ENCODE measurements around the gene RAPSN.

Gene RAPSN

DNA sequence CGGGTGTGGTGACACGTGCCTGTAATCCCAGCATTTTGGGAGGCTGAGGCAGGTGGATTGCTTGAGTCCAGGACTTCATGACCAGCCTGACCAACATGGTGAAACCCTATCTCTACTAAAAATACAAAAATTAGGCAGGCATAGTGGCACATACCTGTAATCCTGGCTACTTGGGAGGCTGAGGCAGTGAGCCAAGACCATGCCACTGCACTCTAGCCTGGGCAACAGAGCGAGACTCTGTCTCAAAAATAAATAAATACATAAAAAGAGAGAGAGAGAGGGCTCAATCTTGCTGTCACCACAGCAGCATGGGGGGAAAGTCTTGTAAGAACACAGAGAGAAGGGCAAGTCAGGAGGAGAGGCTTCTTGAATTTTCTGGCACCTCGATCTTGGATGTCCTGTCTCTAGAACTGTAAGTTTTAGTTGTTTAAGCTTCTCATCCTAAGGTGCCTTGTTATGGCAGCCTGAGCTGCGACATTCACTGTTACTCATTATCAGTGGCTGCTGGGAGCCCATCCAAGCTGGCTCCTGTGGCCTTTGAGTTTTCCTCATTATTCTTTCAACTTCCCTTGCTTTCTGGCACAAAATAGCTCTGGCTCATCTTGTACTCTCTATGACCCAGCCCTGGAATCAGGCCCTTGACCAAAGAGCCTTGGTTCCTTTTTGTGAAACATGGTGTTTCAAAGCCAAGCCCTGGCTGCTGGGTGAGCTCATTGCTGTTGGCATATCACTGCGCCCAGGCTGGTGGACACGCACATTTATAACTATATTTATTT is 14.7 kb downstream of the RAPSN start:
- no peak for DNase-seq (ENCODE audit: low spot score)

DNA sequence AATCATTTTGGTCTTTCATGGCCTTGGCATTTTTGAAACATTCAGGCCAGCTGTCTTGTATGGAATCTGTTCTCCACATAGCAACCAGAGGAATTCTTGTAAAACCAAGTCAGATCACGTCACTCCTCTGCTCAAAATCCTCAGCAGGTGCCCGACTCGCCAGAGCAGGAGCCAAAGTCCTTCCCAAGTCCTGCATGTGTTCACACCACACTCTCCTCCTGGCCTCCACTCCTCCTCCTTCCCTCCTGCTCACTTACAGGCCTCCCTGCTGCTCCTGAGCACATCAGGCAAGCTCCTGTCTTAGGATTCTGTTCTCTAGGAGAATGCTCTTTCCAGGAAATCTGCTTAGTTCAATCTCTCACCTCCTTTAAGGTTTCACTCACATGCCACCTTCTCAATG is 15.8 kb downstream of the RAPSN start:
- DNase-seq (ENCODE audit: low spot score), result no peak

DNA sequence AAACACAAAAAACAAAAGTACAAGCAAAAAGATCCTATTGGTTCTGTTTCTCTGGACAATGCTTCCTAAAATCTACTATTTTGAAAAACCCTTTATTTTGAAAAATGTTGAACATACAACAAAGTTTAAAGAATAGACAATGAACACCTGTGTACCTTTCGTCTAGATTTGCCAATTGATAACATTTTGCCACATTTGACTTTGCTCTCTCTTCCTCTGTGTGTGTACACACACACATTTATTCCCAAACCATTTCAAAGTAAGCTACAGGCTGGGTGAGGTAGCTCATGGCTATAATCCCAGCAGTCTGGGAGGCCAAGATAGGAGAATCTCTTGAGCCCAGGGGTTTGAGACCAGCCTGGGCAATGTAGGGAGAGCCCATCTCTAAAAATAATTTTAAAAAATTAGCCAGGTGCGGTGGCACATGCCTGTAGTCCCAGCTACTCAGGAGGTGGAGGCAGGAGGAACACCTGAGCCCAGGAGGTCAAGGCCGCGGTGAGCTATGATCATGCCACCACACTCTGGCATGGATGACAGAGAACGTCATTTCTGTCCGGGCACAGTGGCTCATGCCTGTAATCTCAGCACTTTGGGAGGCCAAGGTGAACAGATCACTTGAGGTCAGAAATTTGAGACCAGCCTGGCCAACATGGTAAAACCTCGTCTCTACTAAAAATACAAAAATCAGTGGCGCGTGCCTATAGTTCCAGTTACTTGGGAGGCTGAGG is 17.4 kb downstream of the RAPSN start:
- no peak for DNase-seq (ENCODE audit: low spot score)

DNA sequence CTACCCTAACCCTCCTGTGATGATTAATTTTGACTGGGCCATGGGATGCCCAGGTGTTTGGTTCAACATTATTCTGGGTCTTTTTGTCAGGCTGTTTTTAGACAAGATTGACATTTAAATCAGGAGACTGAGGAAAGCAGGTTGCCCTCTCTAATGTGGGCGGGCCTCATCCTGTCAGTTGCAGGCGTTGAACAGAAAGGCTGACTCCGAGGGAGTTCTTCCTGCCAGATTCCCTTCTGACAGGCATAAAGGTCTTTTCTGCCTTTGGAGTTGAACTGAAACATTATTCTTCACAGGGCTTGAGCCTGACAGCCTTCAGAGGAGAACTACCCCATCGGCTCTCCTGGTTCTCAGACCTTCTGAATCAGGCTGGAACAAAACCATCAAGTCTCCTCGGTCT is 18.4 kb downstream of the RAPSN start:
- DNase-seq (ENCODE audit: low spot score), result no peak

DNA sequence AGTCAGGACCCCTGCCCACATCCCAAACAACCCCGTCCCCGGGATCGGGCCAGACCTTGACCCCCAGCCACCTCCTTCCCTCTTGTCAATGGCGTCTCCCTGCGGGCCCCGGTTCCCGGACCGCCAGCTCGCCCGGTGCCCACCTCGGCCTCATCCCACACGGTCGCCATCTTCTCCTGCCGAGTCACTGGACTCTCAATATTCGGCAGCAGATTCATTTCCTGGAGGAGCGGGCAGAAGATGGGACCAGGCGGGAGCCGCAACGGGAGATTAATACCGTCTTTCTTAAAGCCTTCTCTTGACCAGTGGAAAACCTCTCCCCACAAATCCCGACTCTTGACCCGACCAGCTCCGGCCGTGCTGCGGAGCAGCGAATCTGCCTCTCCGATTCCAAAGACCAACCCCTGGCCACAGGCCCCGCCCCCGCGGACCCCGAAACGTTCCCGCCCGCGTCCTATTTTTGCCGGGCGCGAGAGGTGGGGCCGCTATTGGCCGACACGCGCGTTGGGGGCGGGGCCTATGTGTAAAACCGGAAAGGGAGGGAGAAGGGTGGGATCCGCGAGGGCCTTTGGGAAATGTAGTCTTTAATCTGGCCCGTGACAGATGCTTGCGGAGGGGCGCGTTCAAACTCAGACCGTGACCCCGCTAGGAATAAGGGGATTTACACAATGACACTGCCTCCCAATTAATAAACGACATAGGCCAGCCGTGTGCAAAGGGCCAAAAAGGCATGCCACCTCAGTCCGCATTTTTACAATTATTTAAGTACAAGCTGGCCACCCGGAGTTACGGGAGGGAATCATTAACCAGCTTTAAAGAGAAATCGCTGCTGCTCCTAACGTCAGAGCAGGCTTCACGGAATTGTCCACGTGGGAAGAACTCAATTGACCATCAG is 22.6 kb downstream of the RAPSN start, which contains the start of gene PSMC3:
Gene PSMC3, minus strand, starts transcription at position 378 of the 895 bp plus-strand sequence. Its CDS starts 160 bp downstream, at position 218.
- peak; percentile 99 for DNase-seq (ENCODE audit: low spot score)

DNA sequence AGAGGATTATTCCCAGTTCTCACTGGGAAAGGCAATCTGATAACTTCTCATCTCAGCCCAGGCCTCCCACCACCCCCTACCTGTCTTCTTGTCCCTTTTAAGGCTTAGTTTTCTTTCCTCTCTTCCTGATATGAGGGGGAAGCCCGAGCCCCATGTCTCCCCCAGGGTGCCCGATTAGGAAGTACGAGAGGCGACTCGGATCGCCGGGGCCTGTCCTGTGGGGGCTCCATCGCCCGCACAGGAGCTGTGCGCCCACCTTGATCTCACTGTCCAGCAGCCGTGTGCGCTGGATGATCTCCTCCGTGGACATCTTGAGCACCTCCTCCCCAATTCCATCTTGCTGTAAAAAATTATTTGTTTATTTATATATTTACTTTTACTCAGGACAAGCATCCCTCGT is 23.3 kb downstream of the RAPSN start:
- DNase-seq (ENCODE audit: low spot score), result no peak

DNA sequence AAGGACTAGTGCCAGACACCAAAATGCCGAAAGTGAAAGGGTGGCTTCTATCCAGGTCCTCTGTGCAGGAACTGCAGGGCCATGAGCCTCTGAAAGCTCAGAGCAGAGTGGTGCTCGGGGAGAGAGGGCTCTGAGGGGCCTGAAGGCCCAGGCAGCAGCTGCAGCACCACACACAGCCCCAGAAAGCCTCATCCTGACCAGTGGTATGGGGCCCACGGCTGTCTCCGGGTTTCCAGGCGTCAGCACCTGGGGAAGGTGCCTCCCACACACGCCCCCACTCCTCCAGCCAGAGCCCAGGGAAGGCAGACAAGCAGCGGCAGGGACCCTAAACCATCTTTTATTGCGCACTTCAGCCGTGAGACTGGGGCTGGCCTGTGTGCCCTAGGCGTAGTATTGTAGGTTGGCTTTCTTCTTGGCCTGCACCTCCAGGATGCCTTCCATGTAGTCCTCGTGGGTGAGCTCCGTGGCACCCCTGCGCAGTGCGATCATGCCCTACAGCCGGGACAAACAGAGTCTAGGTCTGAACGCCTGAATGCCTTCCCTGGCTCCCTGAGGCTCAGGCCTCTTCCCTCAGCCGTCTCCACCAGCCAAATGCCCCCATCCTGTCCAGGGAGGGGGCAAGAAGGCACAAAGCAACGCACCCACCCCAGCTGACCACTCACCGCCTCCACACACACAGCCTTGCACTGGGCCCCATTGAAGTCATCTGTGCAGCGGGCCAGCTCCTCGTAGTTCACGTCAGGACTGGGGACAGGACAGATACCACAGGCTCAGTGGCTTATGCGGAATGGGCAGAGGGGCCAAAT is 30.3 kb downstream of the RAPSN start:
- DNase-seq (ENCODE audit: low spot score), result no peak

DNA sequence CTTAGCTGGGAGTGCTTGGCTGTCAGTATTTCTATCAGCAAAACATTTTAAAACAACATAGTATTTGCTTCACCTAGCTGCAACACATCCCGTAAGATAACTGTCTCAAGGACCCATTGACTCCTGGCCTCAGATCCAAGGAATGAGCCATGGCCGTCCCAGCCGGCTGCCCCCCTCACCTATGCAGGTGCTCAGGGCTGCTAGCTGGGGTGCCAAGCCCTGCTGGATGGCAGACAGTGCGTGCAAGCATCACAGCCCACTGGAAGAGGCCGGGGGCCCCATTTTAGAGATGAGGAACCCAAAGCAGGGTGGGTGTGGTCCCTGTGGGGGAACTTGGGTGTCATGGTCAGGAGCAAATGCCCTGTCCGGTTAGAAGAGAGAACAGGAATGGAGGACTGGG is 31.2 kb downstream of the RAPSN start:
- no peak for DNase-seq (ENCODE audit: low spot score)

DNA sequence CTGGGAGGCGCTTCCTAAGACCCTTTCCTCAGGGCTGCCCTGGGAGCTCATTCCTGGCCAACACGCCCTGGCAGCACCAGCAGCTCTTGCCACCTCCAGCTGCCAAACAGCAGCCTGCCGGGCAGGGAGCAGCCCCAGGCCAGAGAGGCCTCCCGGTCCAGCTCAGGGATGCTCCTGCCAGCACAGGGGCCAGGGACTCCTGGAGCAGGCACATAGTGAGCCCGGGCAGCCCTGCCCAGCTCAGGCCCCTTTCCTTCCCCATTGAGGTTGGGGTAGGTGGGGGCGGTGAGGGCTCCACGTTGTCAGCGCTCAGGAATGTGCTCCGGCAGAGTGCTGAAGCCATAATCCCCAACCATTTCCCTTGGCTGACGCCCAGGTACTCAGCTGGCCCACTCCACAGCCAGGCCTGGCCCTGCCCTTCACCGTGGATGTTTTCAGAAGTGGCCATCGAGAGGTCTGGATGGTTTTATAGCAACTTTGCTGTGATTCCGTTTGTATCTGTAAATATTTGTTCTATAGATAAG is 32.9 kb downstream of the RAPSN start:
- DNase-seq (ENCODE audit: low spot score), result peak; percentile 88

DNA sequence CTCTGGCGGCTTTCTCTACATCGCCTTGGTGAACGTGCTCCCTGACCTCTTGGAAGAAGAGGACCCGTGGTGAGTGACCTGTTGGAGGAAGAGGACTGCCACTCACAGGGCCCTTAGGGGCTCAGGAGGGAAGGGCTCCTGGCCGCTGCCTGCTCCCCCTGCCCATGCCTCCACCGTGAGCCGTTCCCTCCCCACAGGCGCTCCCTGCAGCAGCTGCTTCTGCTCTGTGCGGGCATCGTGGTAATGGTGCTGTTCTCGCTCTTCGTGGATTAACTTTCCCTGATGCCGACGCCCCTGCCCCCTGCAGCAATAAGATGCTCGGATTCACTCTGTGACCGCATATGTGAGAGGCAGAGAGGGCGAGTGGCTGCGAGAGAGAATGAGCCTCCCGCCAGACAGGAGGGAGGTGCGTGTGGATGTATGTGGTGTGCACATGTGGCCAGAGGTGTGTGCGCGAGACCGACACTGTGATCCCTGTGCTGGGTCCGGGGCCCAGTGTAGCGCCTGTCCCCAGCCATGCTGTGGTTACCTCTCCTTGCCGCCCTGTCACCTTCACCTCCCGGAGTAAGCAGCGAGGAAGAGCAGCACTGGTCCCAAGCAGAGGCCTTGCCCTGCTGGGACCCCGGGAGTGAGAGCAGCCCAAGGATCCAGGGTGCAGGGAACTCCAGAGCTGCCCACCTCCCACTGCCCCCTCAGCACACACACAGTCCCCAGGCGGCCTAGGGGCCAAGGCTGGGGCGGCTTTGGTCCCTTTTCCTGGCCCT is 33.7 kb downstream of the RAPSN start:
- DNase-seq (ENCODE audit: low spot score), result no peak

DNA sequence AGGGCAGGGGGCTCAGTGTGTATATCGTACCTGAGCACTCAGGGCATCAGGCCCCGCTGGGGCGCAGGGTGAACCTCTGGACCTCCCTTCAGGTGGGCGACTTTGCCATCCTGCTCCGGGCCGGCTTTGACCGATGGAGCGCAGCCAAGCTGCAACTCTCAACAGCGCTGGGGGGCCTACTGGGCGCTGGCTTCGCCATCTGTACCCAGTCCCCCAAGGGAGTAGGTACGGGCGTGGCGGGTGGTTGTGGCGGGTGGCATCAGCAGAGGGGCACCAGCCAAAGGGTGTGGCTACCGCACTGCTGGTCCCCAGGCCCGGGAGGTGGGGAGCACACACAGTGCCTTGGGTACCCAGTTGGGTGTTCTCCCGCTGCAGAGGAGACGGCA is 34.3 kb downstream of the RAPSN start:
- no peak for DNase-seq (ENCODE audit: low spot score)

DNA sequence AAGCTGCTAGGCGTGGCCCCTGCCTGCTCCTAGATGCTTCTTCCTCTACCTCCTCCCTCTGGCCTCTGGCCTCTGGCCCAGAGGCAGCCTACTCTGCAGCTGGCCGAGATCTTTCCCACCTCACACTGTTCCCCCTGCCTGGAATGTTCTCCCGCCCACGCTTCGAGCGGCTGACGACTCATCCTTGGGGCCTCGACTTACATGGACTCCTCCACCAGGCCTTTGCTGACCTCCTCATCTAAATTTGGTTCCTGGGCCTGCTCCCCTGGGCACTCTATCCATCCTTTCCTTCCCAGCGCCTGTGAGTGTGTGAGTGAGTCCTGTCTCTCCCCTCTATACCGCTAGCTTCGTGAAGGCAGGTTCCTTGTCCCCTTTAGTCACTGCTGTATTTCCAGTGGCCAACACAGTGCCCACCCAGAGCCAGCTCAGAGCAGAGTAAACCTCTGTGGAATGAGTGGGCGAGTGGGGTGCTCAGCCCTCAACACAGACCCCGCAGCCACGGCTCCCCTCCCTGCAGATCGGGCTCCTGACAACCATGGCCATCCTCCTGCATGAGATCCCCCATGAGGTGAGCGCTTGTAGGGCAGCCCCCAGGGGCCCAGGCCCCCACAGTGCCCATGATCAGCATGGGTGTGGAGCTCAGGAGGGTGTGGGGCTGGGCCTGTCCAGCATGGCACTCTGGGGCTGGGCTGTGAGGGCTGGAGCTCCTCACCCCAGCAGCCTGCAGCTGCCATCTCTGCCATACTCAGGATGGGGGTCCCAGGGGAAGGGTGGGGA is 34.8 kb downstream of the RAPSN start:
- no peak for DNase-seq (ENCODE audit: low spot score)

DNA sequence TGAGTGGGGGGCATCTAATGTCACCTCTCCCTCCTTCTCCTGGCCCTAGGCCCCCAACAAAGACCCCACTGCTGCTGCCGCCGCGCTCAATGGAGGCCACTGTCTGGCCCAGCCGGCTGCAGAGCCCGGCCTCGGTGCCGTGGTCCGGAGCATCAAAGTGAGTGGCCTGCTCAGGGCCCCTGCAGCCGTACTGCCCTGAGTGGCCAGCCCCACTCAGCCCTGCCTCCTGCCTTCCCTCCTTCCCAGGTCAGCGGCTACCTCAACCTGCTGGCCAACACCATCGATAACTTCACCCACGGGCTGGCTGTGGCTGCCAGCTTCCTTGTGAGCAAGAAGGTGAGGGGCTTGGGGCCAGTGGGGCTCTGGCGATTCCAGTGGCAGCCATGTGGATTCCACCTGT is 35.6 kb downstream of the RAPSN start:
- no peak for DNase-seq (ENCODE audit: low spot score)

DNA sequence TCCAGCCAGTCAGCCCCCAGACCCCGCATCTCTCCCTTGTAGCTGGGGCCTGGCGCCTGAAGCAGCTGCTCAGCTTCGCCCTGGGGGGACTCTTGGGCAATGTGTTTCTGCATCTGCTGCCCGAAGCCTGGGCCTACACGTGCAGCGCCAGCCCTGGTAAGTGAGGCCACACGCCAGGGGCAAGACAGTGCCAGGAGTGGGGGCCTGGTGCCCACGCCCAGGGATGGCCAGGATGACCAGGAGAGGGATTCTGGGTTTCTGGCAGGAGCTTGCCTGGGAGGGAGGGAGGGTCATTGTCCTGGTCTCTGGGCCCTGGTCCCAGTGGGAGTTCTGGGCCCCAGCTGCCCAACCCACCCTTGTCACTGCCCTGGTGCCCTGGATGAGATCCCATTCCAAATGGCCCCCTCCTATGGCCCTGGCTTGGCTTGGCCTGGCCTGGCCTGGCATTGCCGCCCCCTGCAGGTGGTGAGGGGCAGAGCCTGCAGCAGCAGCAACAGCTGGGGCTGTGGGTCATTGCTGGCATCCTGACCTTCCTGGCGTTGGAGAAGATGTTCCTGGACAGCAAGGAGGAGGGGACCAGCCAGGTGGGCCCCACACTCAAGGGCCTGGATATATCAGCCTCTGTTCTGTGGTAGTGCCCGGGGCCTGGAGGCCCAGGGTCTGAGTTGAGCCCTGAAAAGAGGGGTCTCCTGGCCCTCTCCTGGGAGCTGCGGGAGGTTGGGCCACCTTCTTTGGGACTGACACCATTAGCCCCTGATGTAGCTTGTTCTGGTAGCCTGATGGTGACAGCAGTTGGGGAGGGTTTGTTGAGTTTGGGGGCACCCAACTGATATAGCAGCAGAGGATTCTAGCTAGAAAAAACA is 36.8 kb downstream of the RAPSN start:
- peak; percentile 75 for DNase-seq (ENCODE audit: low spot score)

DNA sequence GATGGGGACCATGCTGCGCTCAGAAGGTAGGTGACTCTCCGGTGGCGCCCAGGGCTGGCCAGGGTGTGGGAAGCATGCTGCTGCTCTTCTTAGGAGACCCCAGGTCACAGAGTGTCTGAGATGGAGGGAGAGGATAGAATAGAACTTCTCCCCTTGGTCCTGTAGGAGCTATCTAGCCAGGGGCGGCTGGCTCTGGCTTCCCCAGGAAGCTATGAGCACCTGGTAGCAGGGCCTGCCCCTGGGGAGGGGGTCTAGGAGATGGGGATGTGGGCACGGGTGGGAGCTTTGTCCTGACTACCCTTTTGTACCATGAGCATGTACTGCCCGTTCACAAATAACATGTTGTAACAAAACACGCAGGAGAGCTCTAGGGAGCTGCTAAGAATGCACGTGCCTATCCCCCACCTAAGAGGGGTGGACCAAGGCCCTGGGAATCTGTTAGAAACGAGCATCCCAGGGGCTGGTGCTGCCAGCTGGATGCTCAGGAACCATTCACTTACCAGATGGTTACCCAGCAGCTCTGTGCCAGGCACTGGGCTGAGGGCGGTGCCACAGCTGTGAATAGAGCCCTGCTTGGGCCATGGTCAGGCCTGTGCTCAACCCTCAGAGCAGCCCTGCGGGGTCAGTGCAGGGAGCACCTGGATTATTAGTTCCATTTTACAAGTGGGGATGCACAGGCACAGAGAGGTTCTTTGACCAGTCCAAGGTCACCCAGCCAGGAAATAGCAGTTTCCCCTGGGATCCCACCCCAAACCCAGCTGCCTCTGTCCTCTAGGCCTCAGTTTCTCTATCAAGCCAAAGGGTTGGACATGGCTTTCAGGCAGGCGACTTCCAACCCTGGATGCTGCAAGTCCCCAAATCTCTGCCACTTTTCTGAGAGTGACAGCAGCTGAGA is 38.3 kb downstream of the RAPSN start:
- DNase-seq (ENCODE audit: low spot score), result no peak

DNA sequence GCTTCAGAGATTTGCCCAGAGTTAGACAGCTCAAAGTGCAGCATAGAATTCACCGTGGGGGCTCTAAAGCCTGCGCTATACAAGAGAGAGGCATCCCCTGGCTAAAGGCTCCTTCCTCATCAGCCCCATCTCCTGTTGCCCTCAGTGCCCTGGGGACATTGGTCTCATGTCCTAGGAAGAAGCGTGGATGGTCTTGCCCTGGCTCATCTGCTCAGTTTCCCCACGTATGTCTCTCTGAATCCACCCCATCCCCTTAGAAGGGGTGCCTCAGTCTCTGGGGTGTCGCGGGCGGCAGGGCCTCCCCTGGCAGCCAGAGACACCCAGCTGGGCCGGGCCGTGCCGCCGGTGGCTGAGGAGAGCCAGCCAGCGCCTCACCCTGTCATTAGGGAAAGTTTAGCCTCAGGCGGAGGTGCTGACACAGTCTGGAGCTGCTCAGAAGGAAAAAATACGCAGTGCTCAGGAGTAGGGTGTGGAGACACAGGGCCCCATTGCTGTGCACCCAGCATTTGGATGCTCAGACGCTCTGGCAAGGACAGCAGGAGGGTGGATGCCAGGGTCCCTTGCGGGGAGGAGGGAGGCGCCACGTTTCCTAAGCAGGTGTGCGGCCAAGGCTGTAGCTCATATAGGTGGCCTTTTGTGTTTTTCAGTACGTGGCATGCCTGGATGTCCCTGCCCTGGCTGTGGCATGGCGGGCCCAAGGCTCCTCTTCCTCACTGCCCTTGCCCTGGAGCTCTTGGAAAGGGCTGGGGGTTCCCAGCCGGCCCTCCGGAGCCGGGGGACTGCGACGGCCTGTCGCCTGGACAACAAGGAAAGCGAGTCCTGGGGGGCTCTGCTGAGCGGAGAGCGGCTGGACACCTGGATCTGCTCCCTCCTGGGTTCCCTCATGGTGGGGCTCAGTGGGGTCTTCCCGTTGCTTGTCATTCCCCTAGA is 39.2 kb downstream of the RAPSN start:
- DNase-seq (ENCODE audit: low spot score), result no peak
